HepG2 (cell line): ENCODE data around the gene ENPP1. TPM values are rescaled to one million over a fixed set of nuclear protein-coding genes. Genes with fewer than 3 reads are reported as not detected.

ENCODE experiments used
- ATF6 ChIP-seq: sonication (generic); formaldehyde crosslinking; conservative IDR thresholded peaks from 2 replicates; pipeline ENCODE4 v1.4.0; 2020; ENCODE audit warnings: missing genetic modification reagents
- CHCHD3 ChIP-seq: sonication (generic); formaldehyde crosslinking; IDR thresholded peaks from 2 replicates; pipeline ENCODE4 v1.8.0; 2022; ENCODE audit warnings: mild to moderate bottlenecking, missing genetic modification reagents, moderate library complexity
- E2F2 ChIP-seq: sonication (generic); formaldehyde crosslinking; IDR thresholded peaks from 2 replicates; pipeline ENCODE4 v1.4.0; 2020; ENCODE audit warnings: missing genetic modification reagents, borderline replicate concordance
- MEIS2 ChIP-seq: sonication (generic); formaldehyde crosslinking; IDR thresholded peaks from 2 replicates; pipeline ENCODE4 v1.9.0; 2021; ENCODE audit warnings: mild to moderate bottlenecking, missing genetic modification reagents
- MIXL1 ChIP-seq: IDR thresholded peaks from 2 replicates; pipeline ENCODE4 v1.6.1; 2016
- RBM39 ChIP-seq: fragments of 200-400 bp; formaldehyde crosslinking; IDR thresholded peaks from one replicate; pipeline ENCODE4 v1.6.1; 2018; ENCODE audit warnings: antibody characterized with exemption, mild to moderate bottlenecking, low read depth, low read length; ENCODE audit not compliant: poor library complexity, severe bottlenecking
- REST ChIP-seq, 2 experiments: IDR thresholded peaks; 2 replicates each; pipeline ENCODE4 v1.6.1; 2011 to 2012; ENCODE audit warnings: low read length in 2 of 2, borderline replicate concordance in 1 of 2, low read depth in 1 of 2, mild to moderate bottlenecking in 1 of 2, moderate library complexity in 1 of 2
- RFX5 ChIP-seq: IDR thresholded peaks from 2 replicates; pipeline ENCODE4 v1.6.1; 2011; ENCODE audit warnings: low read depth, low read length, improper control_type of control experiment
- SP140L ChIP-seq: sonication (generic); formaldehyde crosslinking; IDR thresholded peaks from 2 replicates; pipeline ENCODE4 v1.4.0; 2020; ENCODE audit warnings: missing genetic modification reagents, borderline replicate concordance
- ZBTB40 ChIP-seq, 2 experiments: fragments of 450-650 bp in 1 of 2; sonication (generic) in 1 of 2; formaldehyde crosslinking in 1 of 2; IDR thresholded peaks; 2 replicates each; pipeline versions ENCODE4 v1.6.1 to v1.8.0; 2016 to 2022; ENCODE audit warnings: antibody characterized with exemption in 1 of 2, mild to moderate bottlenecking in 1 of 2, missing genetic modification reagents in 1 of 2
- ZNF577 ChIP-seq: sonication (generic); formaldehyde crosslinking; IDR thresholded peaks from 2 replicates; pipeline ENCODE4 v1.4.0; 2020; ENCODE audit warnings: mild to moderate bottlenecking, low read depth, missing genetic modification reagents, borderline replicate concordance
- ZNF749 ChIP-seq: sonication (generic); formaldehyde crosslinking; IDR thresholded peaks from 2 replicates; pipeline ENCODE4 v1.8.0; 2022; ENCODE audit warnings: mild to moderate bottlenecking, missing genetic modification reagents, moderate library complexity, borderline replicate concordance
- polyA plus RNA-seq, 8 experiments: library from polyadenylated mRNA; depleted of rRNA in 3 of 8; stranded (reverse) in 7 of 8; unstranded in 1 of 8; fragments of >200 nt; fragmentation: Illumina TruSeq in 4 of 8; extraction: Trizol in 4 of 8; gene quantifications; 2 replicates each; pipeline versions ENCODE4 v1.2.1 to v1.2.3, GENCODE V29; 2011 to 2016; ENCODE audit warnings: low read depth in 4 of 8, missing spikeins in 1 of 8, mixed read lengths in 1 of 8; ENCODE audit not compliant: insufficient read depth in 1 of 8
- total RNA-seq, 5 experiments: library from RNA; depleted of rRNA; stranded (reverse); fragments of >200 nt; fragmentation: Illumina TruSeq; extraction: Trizol; gene quantifications; 2 replicates each; pipeline ENCODE4 v1.2.3, GENCODE V29; 2016; ENCODE audit warnings: low read depth in 1 of 5

ENPP1 gene
- total and polyA plus RNA-seq, 2 of the 13 experiments (the other 11 are each of a cell fraction or from before 2014, with no cell fraction given) = 56.5 to 160 TPM

GRCh38 chr6:131924881-131925474, 117.2 kb downstream of the ENPP1 start (continued):
- no peak for TF ChIP-seq REST (IDR thresholded peaks at IDR 0.05; ENCODE audit: borderline replicate concordance in 1 of 2, low read depth in 1 of 2, low read length in 2 of 2)
- no peak for TF ChIP-seq MEIS2
- TF ChIP-seq ZBTB40 (IDR thresholded peaks at IDR 0.05) = no peak
- no peak for TF ChIP-seq ZBTB40 (CRISPR knock-in tag; IDR thresholded peaks at IDR 0.05)
- no peak for TF ChIP-seq E2F2 (CRISPR knock-in tag)
- 0 out of 2 replicates have a peak, but pooled peaks have one; percentile 32 for TF ChIP-seq ATF6 (CRISPR knock-in tag)
- TF ChIP-seq RFX5 = no peak
- TF ChIP-seq SP140L (CRISPR knock-in tag) = no peak
- no peak for TF ChIP-seq RBM39
- TF ChIP-seq ZNF749 (CRISPR knock-in tag) = no peak
- TF ChIP-seq ZNF577 (CRISPR knock-in tag) = no peak
- TF ChIP-seq CHCHD3 (CRISPR knock-in tag) = no peak
- TF ChIP-seq MIXL1 = 0 out of 2 replicates have a peak, but pooled peaks have one; percentile 26
